CD4-positive, alpha-beta T cell treated with Interleukin-15 for 1 hour (primary cell): ENCODE measurements around the gene THSD4.

Source experiments
- DNase-seq: peaks from one replicate; pipeline ENCODE4 v3.0.0-alpha.2; 2020

Gene THSD4

DNA sequence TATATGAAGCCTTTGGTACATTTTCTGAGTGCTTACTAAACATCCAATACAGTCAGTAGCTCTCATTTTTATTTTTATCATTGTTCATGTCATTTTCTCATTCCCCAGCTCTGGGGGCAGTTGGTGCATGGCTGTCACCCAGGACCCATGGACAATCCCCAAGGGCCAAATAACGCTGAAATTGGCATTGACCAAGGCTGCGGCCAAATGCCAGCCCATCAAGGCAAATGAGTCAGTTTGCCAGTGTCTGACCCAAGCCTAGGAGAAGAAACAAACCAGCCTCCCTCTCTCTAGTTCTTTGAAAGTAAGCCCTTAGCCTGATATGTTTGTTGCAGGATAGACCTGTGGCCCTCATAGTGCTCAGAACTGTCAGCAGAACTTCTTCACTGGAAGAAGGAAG lies 219.2 kb downstream of the THSD4 start:
- no peak for DNase-seq

DNA sequence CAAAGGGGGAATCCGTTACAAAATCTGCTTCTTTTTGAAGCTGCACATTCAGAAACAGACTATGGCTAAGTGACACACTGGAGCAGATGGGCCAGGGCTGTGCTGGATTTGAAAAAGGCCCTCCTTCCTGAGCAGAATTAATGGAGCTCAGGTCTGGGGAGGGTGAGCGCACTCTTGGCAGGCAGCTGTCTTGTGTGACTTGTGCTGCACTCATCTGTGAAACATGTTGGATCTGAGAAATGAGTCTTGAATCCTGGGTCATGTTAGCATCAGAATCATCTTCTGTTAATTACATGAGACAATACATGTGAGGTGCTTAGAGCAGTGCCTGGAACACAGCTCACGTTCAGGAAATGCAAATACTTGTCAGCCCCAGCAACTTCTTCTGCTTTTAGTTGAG lies 219.6 kb downstream of the THSD4 start:
- no peak for DNase-seq

DNA sequence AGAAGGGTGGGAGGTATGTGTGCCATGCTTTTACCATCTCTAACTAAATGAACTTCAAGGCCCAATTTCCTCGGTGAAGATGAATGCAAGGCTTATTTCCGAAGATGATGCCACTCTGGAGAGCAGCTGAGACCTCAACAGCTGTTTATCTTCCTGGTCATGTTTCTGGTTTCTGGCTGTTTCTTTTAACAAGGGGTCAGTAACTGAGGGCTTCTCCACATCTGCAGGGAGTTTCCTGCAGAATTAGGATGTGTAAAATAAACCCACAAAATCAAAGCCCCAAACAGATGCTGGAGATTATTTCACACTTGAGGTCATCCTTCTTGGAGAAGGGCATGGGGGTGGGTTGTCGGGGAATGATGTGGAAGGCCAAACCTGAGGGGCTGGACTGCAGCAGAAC lies 220.3 kb downstream of the THSD4 start:
- no peak for DNase-seq

DNA sequence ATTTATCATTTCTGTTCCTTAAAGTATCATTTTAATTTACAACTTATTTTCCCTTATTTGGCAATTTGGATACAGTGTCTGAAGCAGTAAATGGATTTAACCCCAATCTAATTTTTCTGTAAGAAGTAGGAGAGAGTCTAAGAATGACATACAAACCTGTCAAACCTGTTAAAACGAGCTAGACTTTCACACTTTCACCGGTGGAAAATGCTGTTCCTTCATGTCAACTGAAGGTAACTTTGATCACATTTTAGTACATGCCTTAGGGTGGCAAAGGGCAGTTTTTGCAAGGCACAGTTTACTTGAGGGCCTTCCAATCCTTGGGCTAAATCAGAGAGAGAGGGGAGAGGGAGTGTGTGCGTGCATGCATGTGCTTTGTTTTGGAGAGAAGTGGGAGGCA lies 221.4 kb downstream of the THSD4 start:
- DNase-seq = no peak

DNA sequence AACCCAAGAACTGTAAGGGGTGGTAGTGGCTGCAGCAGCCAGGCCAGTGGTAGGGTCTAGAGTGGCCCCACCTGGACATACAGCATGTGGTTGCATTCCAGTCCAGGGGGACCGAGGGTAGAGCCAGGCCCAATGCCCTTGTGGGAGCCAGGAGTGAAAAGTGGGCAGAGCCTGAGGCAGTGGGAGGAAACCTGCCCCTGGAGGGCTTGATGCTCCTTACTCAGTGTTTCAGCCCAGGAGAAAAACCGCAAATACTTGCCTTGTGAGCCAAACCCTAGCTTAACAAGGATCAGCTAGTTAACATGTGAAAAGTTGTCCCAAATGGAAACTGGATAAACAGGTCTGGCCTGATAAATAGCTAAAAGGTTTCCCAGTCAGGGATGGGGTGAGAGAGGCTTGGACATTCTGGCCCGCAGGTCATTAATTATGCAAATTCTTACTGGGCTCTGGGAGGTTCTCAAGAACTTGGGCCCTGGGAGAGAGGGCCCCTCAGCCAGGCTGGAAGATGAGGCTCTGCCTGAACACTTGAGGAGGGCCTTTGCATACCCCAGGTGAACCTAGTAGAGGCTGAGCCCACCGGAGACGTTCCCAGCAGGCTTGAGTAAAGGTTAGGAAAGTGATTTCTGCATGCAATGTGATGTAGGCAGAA lies 222.1 kb downstream of the THSD4 start:
- DNase-seq = no peak

DNA sequence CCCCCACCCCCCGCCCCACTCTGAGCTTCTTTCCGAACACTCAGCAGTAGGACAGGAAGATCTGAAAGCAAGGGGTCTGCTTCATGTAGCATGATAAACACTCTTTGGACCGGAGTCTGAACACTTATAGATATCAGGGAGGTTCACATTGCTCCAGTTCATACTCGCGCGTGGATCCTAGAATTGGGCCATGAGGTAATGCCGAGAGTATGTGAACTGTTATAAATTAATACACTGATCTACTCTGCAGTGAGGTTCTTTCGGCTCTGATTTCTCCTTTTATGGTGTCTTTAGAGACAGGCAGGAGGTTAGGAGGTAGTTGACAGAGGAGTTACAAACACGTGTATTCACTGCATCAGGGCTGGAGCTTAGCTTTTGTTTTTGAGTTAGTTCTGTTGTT lies 223.0 kb downstream of the THSD4 start:
- DNase-seq = no peak

DNA sequence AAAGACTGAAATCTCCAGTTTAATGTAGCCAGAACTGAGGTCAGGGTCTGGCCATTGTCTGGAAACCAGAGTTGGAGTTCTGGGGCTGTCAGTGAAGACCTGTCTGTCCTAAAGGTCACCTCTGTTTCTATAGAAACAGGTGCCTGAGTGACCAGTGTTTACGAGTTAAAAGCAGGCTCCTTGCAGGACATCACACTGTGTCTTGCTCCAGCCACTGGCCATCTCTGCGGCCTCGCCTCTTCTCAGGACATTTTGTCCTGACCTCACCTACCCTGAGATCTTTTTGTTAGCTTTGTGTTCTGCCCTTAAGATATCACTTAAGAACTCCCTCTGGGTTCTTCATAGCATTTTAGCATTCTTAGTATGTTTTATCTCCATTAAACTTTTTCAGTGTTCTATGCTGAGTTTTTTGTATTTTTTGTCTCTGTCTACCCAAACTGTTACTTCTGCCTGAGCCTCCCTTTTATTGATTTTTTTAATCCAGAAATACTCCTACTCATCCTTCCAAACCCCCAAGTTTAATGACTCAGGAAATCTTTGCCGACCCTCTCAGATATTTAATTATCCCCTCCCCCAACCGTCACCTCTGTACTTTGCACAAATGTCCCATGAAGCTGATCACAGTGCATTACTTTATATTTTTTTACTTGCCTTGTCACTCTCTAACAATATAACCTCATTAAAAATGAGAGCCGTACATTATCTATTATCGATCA lies 223.7 kb downstream of the THSD4 start:
- DNase-seq = no peak

DNA sequence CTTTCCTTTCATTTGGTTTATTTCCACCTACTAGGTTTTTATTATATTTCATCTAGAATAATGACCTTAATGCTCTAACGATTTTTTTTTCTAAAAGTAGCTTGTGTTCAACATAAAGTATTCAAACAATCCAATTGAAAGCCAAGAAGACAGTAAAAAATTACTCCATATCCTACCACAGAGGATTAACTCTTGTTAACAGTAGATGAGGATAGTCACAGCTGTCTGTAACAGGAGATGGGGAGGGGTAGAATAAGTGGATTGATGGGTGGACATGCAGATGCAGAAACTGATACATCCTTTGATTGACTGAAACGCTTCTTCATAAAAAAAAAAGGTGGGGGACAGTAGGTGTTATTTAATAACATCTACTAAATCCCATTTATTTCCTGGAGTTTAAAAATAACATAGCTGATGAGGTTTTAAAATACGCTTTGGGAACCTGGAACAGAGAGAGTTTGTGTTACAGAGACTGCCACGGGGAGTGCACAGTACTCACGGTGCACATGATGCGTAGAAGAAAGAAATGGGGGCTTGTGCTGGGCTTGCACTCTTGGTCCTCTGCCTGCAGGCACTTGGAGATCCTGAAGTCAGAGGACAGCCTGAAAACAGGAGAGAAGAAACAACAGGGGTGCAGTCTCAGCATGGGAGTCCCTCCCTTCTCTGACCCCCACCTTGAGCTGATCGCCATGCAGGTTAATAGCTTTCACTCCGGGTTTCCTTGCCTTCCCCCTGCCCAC lies 226.7 kb downstream of the THSD4 start:
- no peak for DNase-seq

DNA sequence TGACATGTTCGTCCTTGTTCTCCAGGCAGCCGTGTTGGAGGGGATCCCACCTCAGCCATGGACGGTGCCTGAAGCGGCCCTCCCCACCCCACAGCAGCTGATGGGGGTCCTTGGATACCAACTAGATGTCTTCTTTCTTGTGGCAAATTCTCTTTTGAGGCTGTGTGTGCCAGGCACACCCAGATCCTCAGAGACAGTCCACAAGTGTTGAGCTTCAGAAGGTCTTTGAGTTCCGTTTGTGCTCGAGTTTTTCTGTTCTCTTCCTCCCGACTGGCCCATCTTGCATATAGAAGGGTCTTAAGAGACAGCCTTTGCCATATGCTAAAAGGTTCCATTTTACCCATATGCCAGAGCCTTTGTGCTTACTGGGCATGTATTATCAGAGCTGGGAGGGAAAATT lies 227.4 kb downstream of the THSD4 start:
- no peak for DNase-seq

DNA sequence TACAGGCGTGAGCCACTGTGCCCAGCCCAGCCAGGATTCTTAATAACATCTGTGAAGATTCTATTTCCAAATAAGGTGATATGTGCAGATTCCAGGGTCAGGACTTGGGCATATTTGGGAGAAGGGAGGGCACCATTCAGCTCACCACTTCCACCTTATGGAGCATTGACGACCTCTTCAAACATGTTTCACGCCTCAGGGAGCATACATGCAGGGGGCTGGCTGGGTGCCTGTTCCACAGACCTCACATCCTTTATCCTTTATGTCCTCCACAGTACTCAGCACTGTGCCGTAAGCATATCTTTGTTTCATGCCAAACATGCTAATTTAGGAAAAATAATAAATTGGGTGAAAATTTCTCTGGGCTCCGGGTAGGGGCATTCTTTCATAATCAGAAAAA lies 229.0 kb downstream of the THSD4 start:
- no peak for DNase-seq

DNA sequence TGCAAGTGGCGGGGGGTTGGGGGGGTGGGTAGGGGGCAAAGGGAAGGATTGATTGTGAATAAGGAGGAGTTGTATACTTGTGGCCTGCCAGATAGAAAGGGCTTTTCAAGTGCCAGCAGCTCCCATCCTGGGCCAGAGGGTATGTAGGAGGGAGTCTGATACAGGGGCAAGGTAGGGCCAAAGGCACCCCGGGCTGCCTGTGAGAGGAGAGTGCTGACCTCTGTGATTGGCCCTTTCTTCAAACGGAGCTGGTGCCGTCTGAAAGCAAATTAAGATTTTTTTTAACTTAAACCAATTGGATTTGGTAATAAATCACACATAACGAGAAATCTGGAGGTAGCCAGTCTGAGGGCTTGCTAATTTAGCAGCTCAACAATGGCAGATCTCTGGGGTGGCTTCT lies 229.9 kb downstream of the THSD4 start:
- no peak for DNase-seq

DNA sequence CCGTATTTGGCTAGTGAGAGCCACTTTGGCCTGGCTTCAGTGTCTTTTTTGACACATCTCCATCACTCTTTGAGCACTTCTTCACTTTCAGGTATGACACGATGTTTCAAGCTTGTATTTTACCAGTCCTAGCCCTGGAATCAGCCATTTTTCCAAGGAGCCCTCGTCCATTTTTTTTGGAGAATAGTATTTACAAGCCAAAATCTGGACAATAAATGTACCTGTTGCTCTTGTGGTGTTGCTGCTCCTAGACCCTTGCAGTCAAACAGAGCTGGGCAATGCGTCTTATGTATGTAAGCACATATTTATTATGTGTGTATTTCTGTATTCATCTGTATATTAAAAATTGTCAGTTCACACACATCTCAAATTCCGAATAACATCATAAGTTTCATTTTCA lies 231.2 kb downstream of the THSD4 start:
- DNase-seq = no peak

DNA sequence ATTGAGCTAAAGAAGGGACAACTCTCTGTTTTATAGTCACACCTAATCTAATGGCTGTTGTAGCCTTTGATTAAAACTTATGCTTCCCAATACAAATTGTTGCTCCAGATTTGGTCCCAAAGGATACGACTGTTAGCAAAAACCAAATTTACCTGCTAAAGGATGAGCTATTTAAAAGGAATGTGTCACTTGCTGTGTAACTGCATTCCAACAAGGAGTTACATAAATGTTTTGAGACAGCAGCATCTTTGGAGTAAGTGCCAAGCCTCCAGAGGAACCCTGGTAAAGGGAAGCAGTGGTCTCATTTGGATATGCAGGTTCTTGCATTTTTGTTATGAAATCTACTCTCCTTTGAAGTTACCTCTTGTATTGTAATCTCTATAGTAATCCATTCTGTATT lies 233.3 kb downstream of the THSD4 start:
- DNase-seq = no peak

DNA sequence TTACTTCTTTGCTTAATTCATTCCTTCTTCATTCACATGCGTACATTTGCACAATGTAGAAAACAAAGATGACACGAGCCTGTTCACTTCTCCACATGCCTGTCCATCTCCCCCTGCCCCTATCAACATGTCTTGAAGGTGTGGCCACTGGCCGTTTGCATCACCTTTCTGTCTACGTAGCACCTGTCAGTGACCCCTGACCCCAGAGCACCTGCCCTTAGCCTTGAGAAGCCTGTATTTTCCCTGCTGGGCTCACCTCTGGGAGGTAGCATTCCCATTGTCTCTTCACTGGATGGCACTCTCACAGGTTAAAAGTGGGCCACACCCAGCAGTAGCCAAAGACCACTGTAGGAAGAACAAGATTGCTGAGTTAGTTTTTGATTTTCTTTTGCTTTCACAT lies 234.1 kb downstream of the THSD4 start:
- DNase-seq = no peak

DNA sequence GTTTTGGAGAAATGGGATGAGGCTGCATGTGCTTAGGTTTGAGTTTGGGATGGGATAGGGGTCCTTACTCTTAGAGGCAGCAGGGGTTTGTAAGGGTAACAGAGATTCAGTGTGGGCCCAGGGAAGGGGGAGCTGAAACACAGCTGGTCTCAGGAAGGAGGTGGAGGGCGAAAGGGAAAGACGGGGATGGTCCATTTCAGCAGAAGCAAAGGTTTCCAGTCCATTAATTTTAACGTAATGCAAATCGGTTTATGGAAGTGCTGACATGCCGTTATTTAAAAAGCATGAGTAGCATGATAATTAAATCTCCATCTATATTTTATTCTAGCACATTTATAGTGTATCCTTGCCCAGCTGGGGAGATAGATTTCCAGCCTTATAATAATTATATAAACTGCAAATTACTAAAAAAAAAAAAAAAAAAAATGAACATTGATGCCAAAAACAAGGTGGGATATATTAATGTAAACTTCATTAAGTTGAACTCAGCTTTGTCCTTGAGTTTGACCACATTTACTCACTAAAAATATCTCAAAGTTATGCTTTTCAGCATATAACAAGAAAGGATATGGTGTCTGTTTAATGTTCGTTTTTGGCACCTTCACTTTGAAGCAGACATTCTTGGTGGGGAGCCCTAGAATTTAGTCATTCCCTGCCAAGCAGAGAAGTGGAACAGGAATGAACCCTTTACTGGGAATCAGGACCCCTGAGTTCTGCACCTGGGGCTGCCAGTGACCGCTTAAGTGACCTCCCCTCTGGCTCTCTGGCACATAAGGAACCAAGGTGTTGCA lies 234.7 kb downstream of the THSD4 start:
- DNase-seq = no peak

DNA sequence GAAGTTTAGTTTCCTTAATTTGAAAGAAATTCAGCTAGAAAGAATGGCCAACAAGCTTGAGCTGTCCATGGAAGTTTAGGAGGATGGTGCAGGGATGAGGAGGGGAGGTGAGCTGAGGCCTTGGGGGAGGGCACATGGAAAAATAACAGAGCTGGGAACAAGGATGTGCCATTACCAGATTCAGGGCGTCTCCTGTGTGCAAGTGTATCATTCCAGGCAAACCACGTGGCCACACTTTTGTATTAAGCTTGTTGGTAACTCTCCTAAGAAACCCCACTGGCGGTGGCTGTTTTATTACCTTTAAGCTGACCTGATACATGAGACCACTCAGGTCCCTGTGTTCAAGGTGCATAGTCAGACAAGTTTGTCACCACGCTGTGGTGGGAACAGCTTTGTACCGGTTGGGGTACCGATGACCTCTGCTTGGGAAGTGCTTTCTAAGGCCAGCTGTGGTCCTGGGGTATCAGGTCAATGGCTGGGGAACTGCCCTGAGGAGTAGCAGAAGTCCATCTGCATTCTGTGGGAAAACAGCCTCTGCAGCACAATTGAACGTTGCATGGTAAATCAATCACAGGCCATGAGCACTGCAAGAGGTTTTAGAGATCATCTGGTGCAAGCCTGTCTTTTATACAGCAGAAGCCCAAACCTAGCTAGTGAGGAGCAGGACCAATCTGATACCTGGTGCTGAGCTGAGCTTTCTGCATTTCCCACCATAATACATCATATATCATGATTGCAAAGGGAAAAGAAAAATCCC lies 235.5 kb downstream of the THSD4 start:
- no peak for DNase-seq

DNA sequence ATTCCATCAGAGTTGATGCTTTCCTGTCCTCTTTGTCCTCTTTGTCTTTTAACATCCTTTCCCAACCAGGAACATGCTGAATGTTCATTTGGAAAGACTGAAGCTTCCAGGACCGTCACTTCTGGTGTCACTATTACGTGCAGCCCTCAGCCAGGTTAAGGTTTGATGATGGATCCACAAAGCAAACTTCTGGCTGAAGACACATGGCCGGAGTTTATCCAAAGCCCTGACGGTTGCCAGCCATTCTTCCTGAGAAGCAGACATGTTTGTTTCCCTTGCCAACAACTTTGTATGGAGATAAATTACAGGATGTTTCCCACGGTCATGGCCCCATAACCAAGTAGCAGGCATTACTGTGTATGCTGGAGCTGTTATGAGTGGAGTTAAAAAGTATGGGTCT lies 236.9 kb downstream of the THSD4 start:
- no peak for DNase-seq

DNA sequence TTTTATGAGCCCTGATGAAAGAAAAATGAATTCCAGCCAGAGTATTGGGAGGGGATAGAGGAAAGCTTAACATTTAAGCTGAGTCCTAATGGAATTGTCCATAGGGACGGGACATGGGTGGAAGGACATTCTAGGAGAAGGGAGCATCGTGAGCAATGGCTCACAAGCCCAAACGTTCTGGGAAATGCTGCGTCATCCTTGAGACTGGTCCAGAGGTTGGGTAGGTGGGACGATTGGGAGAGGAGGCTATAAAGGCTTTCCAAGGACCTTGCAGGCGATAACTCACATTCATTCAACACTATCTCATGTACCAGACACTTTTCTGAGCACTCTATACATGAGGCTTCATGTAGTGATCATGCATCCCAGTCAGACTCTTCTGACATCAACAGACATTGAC lies 237.5 kb downstream of the THSD4 start:
- no peak for DNase-seq

DNA sequence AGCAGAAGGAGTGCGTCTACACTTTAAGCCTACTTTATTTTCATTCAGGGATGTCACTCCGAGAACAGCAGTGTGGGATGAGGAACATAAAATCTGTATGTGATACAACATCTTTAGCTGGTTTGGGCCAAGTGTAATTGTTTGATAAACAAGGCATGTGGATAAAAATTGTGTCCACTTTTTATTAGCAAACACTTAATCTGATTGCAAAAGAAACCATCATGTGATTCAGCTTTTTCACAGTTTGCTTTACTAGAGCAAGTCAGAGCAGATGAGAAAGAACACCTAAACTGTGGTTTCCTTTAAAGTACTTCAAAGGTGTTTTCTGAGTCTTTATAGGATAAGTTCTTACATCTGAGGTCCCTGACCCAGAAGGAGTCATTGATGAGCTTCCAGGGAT lies 237.9 kb downstream of the THSD4 start:
- no peak for DNase-seq

DNA sequence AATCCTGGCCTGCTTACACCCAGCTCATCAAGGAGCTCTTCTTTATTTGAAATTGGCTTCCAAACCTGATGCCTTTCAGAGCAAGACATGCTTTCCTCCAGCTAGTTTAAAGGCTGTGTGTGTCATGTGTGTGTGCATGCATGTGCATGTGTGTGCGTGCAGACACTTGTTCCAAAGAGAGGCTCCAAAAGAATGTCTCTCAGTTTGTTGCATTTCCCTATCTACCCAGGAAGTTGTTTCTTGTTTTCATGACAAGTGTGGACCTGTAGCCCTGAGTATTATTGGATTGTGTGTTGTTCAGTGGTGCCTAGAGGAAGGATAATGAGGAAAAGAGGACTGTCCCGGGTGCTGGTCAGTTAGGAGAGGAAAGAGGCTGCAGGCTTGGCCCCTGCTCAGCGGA lies 240.0 kb downstream of the THSD4 start:
- DNase-seq = no peak

DNA sequence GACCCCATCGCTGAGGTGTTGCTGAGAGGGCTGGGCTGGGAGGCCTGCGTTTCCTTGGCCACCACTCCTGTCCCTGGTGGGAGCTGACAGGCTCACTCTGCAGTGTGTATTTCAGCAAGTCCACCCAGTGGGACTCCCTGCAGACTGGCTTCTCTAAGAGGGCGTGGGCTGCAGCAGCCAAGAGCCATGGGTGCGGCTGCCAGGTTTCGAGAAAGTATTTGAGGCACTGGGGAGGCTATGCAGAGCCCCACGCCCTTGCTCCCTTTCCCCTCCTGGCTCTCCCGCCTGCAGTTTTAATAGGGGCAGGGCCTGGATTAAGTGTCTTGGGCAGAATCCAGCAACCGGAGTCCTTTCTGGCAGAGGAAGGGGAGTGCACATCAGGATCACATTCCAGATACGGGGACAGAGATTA lies 242.1 kb downstream of the THSD4 start:
- no peak for DNase-seq

DNA sequence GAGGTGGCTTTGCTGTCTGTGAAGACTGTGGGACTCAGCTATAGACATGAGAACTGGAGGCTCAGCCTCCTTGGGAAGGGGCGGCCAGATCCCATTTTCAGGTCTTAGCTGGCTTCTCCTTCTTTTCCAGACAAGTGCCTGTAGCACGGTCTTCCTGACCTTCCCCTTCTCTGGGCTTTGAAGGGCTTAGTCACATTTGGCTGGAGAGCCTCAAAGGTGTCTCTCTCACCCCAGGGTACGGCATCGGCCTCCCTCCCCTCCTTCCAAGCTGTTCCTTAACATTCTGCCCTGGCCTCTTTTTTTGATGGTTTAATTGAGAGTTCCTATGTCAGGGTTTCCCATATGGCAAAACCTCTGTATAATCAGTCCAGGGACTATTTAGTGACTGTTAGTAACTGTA lies 242.7 kb downstream of the THSD4 start:
- DNase-seq = no peak

DNA sequence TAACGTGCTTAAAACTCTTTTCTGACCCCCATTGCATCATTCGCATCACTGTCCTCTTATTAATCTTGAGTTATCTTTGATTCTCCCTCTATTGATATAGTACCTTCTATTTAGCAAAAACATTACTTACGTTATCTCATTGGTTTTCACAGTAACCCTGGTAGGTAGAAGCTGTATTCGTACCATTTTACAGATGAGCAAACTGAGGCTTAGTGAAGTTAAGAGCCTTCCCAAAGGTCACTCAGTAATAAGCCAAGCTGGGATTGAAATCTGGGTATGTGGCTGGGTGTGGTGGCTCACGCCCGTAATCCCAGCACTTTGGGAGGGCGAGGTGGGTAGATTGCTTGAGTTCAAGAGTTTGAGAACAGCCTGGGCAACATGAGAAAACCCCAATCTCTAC lies 244.0 kb downstream of the THSD4 start:
- DNase-seq = no peak
